ENCODE measurements around the gene TARBP1.
"Not testable (repeated sequence)": the region's sequence is repeated elsewhere in the genome, so short reads cannot be mapped to it uniquely, and the experiment has no call there.

The TARBP1 gene

GRCh38 chr1:234381699-234382555 is 97.1 kb downstream of the TARBP1 start:
- TF ChIP-seq, protein P1, sequence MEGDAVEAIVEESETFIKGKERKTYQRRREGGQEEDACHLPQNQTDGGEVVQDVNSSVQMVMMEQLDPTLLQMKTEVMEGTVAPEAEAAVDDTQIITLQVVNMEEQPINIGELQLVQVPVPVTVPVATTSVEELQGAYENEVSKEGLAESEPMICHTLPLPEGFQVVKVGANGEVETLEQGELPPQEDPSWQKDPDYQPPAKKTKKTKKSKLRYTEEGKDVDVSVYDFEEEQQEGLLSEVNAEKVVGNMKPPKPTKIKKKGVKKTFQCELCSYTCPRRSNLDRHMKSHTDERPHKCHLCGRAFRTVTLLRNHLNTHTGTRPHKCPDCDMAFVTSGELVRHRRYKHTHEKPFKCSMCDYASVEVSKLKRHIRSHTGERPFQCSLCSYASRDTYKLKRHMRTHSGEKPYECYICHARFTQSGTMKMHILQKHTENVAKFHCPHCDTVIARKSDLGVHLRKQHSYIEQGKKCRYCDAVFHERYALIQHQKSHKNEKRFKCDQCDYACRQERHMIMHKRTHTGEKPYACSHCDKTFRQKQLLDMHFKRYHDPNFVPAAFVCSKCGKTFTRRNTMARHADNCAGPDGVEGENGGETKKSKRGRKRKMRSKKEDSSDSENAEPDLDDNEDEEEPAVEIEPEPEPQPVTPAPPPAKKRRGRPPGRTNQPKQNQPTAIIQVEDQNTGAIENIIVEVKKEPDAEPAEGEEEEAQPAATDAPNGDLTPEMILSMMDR (IDR thresholded peaks at IDR 0.05; ENCODE audit: control insufficient read depth, insufficient read depth, low read depth, low read length, missing control alignments): no peak
- no peak overlapping the region for H3K4me3 ChIP-seq (ENCODE audit: control insufficient read depth, low read depth, low read length)
- no peak for DNase-seq (ENCODE audit: low read depth)

DNA sequence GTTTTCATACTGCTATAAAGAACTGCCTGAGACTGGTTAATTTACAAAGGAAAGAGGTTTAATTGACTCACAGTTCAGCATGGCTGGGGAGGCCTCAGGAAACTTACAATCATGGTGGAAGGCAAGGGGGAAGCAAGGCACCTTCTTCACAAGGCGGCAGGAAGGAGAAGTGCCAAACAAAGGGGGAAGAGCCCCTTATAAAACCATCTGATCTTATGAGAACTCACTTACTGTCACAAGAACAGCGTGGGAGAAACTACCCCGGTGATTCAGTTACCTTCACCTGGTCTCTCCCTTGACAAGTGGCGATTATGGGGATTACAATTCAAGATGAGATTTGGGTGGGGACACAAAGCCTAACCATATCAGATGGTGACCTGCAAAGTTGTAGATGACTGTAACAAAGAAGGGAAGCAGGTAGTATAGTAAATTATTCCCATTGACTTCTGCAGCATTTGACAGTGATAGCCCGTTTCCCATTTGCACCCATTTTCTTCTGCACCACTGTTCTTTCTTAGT is 99.3 kb downstream of the TARBP1 start:
- H3K4me3 ChIP-seq (ENCODE audit: control insufficient read depth, low read depth, low read length); DNase-seq (ENCODE audit: low read depth): not testable (repeated sequence)

DNA sequence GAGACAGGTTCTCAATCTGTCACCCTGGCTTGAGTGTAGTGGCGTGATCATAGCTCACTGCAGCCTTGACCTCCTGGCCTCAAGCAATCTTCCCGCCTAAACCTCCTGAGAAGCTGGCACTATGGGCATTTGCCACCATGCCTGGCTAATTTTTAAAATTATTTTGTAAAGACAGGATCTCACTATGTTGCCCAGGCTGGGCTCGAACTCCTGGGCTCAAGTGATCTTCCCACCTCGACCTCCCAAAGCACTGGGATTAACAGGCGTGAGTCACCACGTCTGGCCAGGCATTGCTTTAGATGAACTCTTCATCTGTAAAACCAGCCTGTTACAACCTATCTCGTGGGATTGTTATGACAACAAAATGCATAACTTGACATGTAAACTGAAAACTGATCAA is 103.3 kb downstream of the TARBP1 start:
- no peak for DNase-seq (ENCODE audit: low read depth)
- TF ChIP-seq, protein P1 (IDR thresholded peaks at IDR 0.05; ENCODE audit: control insufficient read depth, insufficient read depth, low read depth, low read length, missing control alignments): no peak
- no peak overlapping the region for H3K4me3 ChIP-seq (ENCODE audit: control insufficient read depth, low read depth, low read length)

GRCh38 chr1:234373959-234374254 is 105.1 kb downstream of the TARBP1 start:
- no peak for DNase-seq (ENCODE audit: low read depth)
- TF ChIP-seq, protein P1 (IDR thresholded peaks at IDR 0.05; ENCODE audit: control insufficient read depth, insufficient read depth, low read depth, low read length, missing control alignments): no peak
- H3K4me3 ChIP-seq (ENCODE audit: control insufficient read depth, low read depth, low read length): peak overlapping the region; percentile 58

GRCh38 chr1:234373064-234373958 is 105.7 kb downstream of the TARBP1 start, which contains the start of gene COA6:
TSS of gene COA6 (plus strand) at chr1:234373456. CDS start at chr1:234373467, 11 bp downstream.
- DNase-seq (ENCODE audit: low read depth): peak; percentile 80
- TF ChIP-seq, protein P1 (IDR thresholded peaks at IDR 0.05; ENCODE audit: control insufficient read depth, insufficient read depth, low read depth, low read length, missing control alignments): no peak
- peak within 1 kb of the TSS; percentile 58 for H3K4me3 ChIP-seq (ENCODE audit: control insufficient read depth, low read depth, low read length)

GRCh38 chr1:234372011-234372757 is 106.8 kb downstream of the TARBP1 start:
- TF ChIP-seq, protein P1 (IDR thresholded peaks at IDR 0.05; ENCODE audit: control insufficient read depth, insufficient read depth, low read depth, low read length, missing control alignments): no peak
- H3K4me3 ChIP-seq (ENCODE audit: control insufficient read depth, low read depth, low read length): peak overlapping the region; percentile 58
- DNase-seq (ENCODE audit: low read depth): no peak
